ENCODE measurements around the gene PRKCA.

DNA sequence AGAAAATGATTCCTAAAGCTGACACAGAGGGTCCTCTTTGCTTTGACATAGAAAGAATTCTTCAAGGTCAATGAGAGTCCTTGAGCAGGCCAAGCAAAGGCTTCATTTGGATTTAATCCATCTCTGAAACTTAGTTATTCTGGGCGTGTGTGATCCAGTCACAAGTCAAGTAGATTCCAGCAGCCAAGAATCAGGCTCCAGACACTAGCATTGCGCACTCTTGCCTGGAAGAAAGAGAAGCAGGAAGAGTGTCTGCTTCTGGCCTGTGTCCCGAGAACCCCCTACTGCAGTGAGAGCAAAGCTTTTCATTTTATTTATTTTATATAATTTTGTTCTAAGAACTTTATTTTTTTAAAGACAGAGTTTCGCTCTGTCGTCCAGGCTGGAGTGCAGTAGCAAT is 444.3 kb downstream of the PRKCA start:
- TF ChIP-seq, protein P1, sequence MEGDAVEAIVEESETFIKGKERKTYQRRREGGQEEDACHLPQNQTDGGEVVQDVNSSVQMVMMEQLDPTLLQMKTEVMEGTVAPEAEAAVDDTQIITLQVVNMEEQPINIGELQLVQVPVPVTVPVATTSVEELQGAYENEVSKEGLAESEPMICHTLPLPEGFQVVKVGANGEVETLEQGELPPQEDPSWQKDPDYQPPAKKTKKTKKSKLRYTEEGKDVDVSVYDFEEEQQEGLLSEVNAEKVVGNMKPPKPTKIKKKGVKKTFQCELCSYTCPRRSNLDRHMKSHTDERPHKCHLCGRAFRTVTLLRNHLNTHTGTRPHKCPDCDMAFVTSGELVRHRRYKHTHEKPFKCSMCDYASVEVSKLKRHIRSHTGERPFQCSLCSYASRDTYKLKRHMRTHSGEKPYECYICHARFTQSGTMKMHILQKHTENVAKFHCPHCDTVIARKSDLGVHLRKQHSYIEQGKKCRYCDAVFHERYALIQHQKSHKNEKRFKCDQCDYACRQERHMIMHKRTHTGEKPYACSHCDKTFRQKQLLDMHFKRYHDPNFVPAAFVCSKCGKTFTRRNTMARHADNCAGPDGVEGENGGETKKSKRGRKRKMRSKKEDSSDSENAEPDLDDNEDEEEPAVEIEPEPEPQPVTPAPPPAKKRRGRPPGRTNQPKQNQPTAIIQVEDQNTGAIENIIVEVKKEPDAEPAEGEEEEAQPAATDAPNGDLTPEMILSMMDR (CRISPR knock-in tag; IDR thresholded peaks at IDR 0.05), result no peak
- TF ChIP-seq FOXA1 (IDR thresholded peaks at IDR 0.05), result no peak
- no peak for TF ChIP-seq FOXA1 (CRISPR knock-in tag; IDR thresholded peaks at IDR 0.05)
- TF ChIP-seq MAZ (IDR thresholded peaks at IDR 0.05; ENCODE audit: borderline replicate concordance, low read depth, low read length), result no peak
- TF ChIP-seq MAZ (CRISPR knock-in tag; IDR thresholded peaks at IDR 0.05; ENCODE audit: low read depth), result no peak
- TF ChIP-seq RBM39 (IDR thresholded peaks at IDR 0.05; ENCODE audit: low read depth, low read length, poor library complexity, severe bottlenecking), result no peak
- TF ChIP-seq, protein P2, sequence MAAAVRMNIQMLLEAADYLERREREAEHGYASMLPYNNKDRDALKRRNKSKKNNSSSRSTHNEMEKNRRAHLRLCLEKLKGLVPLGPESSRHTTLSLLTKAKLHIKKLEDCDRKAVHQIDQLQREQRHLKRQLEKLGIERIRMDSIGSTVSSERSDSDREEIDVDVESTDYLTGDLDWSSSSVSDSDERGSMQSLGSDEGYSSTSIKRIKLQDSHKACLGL (CRISPR knock-in tag; IDR thresholded peaks at IDR 0.05), result no peak
- TF ChIP-seq SP1 (IDR thresholded peaks at IDR 0.05), result no peak
- TF ChIP-seq SP1 (CRISPR knock-in tag; IDR thresholded peaks at IDR 0.05), result no peak

All from HepG2 (cell line).